Measurements from ENCODE around the gene UBXN11.

Gene UBXN11

GRCh38 chr1:26285366-26286063 lies 20.9 kb downstream of the UBXN11 start:
- peak; percentile 32 for DNase-seq

- DNase-seq = peak; percentile 7
These were observed 21.7 kb downstream of the UBXN11 start for GRCh38 chr1:26284597-26285347.

GRCh38 chr1:26283871-26284596 lies 22.4 kb downstream of the UBXN11 start:
- DNase-seq = no peak

- no peak for DNase-seq
These were observed 23.1 kb downstream of the UBXN11 start for GRCh38 chr1:26283279-26283853.

GRCh38 chr1:26282401-26282918 lies 24.0 kb downstream of the UBXN11 start:
- no peak for DNase-seq

GRCh38 chr1:26281971-26282370 lies 24.5 kb downstream of the UBXN11 start:
- DNase-seq = no peak

- DNase-seq = no peak
These were observed 25.1 kb downstream of the UBXN11 start for GRCh38 chr1:26281091-26281958.

GRCh38 chr1:26280333-26281042 lies 25.9 kb downstream of the UBXN11 start:
- no peak for DNase-seq

- peak; percentile 43 for DNase-seq
These were observed 26.7 kb downstream of the UBXN11 start, which contains the start of gene SH3BGRL3 for GRCh38 chr1:26279456-26280332. SH3BGRL3 (plus strand) TSS chr1:26280086; CDS start chr1:26280156, 70 bp downstream.

GRCh38 chr1:26278724-26279455 lies 27.5 kb downstream of the UBXN11 start:
- DNase-seq = no peak

- DNase-seq = no peak
These were observed 28.1 kb downstream of the UBXN11 start for GRCh38 chr1:26278303-26278702.

- DNase-seq = no peak
These were observed 28.7 kb downstream of the UBXN11 start for GRCh38 chr1:26277719-26278118.

GRCh38 chr1:26277261-26277661 lies 29.2 kb downstream of the UBXN11 start:
- no peak for DNase-seq

GRCh38 chr1:26276432-26276838 lies 30.0 kb downstream of the UBXN11 start:
- no peak for DNase-seq

GRCh38 chr1:26275580-26276431 lies 30.6 kb downstream of the UBXN11 start:
- DNase-seq = no peak

- no peak for DNase-seq
These were observed 31.5 kb downstream of the UBXN11 start for GRCh38 chr1:26274801-26275425.

GRCh38 chr1:26269198-26269550 lies 37.3 kb downstream of the UBXN11 start:
- no peak for DNase-seq
